Measurements from ENCODE around the gene DNAH17.

DNAH17 gene, protein sequence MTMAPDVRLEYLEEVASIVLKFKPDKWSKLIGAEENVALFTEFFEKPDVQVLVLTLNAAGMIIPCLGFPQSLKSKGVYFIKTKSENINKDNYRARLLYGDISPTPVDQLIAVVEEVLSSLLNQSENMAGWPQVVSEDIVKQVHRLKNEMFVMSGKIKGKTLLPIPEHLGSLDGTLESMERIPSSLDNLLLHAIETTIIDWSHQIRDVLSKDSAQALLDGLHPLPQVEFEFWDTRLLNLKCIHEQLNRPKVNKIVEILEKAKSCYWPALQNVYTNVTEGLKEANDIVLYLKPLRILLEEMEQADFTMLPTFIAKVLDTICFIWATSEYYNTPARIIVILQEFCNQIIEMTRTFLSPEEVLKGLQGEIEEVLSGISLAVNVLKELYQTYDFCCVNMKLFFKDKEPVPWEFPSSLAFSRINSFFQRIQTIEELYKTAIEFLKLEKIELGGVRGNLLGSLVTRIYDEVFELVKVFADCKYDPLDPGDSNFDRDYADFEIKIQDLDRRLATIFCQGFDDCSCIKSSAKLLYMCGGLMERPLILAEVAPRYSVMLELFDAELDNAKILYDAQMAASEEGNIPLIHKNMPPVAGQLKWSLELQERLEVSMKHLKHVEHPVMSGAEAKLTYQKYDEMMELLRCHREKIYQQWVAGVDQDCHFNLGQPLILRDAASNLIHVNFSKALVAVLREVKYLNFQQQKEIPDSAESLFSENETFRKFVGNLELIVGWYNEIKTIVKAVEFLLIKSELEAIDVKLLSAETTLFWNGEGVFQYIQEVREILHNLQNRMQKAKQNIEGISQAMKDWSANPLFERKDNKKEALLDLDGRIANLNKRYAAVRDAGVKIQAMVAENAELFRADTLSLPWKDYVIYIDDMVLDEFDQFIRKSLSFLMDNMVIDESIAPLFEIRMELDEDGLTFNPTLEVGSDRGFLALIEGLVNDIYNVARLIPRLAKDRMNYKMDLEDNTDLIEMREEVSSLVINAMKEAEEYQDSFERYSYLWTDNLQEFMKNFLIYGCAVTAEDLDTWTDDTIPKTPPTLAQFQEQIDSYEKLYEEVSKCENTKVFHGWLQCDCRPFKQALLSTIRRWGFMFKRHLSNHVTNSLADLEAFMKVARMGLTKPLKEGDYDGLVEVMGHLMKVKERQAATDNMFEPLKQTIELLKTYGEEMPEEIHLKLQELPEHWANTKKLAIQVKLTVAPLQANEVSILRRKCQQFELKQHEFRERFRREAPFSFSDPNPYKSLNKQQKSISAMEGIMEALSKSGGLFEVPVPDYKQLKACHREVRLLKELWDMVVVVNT (N-terminal part only)

DNA sequence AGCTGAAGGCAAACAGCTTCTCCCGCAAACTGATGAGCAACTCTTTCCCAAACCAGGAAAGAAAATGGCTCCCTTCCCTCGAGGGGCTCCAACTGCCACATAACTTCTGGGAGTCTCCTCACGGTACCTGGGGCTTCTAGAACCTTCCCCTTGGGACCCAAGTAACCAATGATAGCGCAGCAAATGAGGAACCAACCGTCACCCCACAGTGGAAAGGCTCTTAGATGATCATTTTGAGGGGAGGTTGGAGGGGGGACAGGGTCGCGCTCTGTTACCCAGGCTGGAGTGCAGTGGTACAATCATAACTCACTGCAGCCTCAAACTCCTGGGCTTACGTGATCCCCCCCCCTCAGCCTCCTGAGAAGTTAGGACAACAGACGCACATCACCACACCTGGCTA lies at the start of gene DNAH17:
Gene DNAH17, minus strand, starts transcription at position 101 of the 400 bp plus-strand sequence. CDS start 2,339 bp downstream, outside the sequence.
- no peak for DNase-seq

DNA sequence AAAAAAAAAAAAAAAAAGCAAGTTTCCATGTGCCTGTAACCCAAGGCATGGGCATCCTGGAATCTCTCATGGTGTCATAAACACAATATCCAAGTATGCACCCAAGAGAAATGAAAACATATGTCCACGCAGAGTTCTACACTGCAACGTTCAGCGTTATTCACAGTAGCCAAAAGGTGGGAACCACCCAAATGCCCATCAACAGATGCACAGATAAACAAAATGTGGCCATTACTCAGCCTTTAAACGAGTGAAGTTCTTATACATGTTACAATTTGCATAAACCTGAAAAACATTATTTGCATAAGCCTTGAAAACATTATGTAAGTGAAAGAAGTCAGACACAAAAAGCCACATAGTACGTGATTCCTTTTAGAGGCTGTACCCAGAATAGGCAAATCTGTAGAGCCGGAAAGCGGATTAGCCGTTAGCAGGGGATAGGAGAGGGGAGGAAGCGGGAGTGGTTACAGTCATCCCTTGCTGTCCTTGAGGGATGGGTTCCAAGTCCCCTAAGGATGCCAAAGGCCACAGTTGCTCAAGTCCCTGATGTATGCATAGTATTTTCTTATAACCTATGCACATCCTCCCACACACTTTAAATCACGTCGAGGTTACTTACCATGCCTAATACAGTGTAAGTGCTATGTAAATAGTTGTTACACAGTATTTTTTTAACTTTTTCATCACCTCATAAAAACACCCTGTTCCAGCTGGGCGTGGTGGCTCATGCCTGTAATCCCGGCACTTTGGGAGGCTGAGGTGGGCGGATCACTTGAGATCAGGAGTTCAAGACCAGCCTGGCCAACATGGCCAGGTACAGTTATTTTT lies 47.3 kb upstream of the DNAH17 start:
- DNase-seq = no peak

DNA sequence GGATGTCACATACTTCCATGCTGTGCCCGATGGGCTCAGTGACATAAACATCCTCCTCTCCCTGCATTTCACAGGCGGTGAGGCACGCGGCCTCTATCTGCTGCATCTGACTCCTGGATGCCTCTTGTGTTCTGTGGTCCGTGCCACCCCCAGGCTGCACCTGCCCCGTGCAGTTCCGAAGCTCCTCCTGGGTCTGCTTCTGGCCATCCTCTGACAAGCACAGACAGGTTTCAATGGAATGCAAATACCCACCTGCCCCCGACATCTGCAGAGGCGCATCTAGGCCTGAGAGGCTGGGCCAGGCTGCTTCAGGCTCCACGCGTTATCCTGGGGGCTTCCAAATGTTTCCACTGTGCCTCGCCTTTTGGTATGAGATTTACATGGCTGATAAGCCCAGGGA lies 46.3 kb upstream of the DNAH17 start:
- no peak for DNase-seq

DNA sequence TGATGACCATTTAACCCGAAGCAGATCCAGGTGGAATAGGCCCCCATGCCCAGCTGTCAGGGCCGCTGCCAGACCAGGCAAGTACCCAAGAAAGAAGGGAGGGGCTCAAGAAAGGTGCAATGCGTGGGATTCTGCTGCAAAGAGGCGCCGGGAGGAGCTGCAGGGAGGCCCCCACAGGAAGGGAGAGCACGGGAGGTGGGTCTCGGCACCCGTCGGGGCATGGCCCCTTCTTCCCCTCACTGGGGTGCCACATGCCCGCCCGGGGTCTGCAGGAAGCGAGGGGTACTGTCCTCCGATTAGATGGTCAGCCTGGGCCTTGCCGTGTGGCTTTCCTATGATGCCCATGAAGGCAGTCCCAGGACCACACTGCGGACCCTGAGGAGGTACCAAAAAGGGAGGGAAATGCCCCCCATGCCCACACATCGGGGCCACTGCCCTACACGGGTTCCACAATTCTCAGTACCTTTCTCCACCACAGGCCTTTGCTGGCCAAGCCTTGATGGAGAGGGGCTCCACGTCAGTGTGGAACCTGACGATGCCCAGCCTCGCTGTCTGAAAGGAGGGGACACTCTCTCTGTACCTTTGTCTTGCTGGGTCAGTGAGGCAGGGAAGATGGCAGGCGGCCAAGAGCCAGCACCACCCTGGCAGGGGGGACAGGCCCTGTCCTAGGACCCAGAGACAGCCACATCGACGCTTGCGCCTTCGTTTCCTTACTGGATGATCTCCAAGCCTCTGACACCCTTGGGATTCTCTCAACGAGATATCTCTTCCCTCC lies 45.5 kb upstream of the DNAH17 start:
- no peak for DNase-seq

DNA sequence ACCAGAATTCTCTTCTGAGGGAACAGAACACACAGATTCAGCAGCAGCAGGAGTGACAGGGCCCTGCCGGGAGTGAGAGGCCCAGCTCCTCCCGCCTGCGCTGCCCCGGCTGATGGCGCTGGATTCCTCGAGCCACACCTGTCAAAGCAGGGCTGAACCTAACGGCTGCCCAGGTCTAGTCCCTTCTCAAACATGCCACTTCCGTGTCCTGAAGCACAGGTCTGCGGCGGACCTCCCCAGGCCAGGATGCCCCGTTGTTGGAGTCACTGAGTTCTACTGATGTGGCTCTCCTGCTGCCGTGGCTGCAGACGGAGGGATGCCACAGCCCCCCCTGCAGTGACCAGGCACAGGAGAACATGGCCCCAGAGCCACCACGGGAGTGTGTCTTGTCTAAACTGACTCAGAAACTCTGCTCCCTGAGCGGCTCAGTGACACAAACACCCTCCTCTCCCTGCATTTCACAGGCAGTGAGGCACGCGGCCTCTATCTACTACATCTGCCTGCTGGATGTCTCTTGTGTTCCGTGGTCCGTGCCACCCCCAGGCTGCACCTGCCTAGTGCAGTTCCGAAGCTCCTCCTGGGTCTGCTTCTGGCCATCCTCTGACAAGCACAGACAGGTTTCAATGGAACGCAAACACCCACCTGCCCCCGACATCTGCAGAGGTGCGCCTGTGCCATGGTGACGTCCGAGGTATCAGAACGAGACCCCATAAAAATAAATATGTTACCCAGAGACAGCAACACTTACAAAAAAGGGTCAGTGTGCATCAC lies 44.7 kb upstream of the DNAH17 start:
- DNase-seq = no peak

DNA sequence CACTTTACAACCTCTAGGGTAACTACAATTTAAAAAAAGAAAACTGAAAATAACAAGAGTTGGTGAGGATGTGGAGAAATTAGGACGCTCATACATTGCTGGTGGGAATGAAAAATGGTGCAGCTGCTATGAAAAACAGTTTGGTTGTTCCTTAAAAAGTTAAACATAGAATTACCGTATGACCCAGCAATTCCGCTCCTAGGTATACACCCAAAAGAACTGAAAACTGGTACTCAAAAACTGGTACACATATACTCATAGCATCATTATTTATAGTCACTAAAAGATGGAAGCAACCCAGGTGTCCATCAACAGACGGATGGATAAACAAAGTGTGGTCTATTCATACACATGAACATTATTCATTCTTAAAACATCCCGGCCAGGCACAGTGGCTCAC lies 42.9 kb upstream of the DNAH17 start:
- no peak for DNase-seq

DNA sequence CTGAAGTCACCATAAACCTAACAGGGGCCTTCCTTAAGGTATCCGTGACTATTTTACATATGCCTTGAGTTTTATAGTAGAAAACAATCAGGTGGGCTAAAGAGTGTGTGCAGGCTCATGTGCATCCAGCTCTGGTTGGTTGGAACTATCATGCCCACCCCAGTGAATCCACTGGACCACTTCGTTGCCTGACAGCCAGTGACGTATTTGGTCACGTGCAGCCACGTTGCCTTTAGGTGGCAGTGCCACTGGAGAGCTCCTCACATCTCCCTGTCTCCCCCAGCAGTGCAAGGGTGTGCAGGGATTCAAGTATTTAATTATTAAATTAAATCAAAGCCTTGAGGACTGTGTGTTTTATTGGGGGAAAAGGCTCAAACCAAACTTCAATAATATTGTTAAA lies 42.1 kb upstream of the DNAH17 start:
- DNase-seq = no peak

DNA sequence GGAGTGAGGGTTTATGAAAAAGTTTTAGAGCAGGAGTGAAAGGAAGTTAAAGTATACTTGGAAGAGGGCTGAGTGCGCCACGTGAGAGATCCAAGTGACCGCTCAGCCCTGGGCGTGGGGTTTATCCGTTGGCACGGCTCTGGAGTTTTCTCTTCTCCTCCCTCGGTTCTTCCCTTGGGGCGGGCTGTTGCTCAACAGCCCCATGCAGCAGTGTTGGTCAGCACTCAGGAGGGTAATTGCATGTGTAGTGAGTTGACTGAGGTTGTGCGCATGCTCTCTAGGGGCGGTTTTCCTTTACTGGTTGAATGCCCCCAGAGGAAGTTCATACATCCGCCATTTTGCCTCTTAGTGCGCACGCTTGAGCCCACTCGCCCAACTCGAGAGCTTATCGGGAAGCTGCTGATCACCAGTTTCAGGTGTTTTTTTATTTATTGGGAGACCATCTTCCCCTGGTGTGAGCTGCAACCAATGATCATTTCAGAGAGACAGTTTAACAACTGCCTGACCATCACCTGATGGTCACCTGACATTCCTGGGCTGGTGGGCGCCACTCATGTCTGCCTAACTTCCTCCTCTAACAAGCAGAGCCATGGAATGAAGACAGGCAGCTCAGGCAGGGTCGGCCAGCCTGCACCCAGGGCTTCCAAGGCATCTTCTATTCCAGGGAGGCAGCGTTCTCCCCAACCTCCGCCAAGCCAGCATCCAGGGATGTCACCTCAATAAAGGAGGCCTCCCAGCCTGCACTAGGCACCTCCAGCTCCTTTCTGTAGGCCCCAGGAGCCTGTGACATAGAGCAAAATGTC lies 41.3 kb upstream of the DNAH17 start:
- DNase-seq = no peak

DNA sequence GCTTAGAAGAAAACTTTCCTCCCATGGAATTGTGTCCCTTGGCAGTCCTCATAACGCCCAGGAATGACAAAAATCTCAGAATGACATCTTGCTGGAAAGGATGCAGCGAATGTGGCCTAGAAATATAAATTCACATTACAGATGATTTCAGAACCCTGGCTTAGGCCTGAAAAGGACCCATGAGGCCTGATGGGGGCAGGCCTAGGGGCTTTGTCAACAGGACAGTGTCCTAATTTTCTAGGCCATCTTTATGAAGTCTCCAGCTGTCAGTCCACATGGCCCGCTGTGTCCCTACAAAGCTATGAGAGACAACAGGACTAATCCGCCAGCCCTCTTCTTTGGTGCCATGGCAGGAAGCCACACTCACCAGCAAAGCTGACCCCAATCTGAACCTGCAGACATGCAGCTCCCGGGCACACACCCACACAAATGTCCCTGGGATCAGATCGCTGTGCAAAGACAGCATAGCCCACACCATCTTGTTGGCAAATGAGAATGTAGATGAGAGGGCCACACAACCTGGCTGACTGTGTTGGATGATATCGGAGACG lies 40.4 kb upstream of the DNAH17 start:
- no peak for DNase-seq

DNA sequence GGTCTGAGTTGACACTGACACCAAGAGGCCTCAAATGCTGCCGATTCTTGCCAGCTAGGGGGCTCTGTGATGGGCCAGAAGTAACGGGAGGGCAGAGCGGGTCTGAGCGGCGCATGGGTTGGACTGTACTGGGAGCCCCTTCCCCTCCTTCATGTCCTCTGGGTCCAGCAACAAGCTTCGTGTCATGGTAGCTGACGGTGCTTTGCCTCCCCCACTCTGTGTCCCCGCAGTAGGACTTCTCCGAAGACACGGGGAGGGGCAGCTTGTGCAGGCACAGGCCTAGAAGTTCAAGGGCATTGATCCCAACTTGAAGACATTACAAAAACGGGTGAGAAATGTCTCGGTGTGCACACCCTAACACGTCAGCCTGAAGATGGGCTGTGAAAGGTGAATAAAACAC lies 39.8 kb upstream of the DNAH17 start:
- DNase-seq = no peak

DNA sequence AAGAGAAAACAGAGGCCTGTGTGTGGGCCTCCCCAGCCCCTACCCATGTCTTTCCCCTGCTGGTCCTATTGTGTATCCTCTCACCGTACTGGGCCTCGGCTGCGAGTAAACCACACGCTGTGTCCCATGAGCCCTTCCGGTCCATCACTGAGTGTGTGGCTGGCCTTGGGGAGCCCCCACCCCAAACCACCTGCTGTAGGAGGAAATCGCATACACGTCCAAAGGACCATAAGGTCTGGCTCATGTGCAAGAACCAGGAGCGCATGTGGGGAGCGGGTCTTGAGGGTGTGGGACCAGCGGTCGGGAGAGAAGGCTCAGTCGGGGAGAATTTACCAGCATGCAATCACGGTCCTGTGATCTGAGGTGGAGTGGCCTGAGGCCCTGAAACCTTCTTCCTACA lies 38.4 kb upstream of the DNAH17 start:
- DNase-seq = no peak

DNA sequence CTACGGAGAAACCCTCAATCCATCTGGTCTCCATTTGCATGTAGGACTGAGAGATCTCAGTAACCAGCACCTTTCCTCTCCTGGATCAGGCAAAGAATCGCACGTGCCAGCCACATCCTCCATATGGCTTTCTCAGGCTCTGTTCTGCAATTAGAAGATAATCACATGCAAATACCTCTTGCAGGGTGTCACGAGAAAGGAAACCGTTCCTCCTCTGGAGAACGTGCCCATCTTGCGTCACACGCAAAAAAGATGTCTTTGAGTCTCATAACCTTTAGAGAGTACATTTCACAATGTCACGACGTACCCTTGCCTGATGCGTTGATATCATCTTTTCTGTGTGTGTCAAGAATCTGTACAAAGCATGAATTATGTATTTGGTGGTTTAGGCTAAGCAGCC lies 36.2 kb upstream of the DNAH17 start:
- no peak for DNase-seq

DNA sequence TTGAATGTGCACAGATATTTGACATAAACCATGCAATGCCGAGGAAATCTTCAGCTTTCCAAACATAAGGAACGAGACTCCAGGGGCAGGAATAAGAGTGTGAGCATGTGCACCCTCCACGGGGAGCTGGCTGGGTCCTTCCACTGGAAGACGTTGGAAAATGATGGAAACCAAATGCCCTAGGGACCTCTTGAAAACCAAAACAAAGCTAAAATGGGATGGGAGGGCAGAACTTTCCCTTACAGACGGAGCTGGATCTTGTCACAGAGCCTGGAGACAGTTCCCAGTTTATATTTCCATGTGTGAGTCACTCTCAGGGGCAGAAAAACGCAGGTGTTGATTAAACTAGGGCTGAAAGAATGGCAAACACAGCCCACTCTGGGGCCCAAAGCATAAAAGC lies 34.4 kb upstream of the DNAH17 start:
- DNase-seq = no peak

DNA sequence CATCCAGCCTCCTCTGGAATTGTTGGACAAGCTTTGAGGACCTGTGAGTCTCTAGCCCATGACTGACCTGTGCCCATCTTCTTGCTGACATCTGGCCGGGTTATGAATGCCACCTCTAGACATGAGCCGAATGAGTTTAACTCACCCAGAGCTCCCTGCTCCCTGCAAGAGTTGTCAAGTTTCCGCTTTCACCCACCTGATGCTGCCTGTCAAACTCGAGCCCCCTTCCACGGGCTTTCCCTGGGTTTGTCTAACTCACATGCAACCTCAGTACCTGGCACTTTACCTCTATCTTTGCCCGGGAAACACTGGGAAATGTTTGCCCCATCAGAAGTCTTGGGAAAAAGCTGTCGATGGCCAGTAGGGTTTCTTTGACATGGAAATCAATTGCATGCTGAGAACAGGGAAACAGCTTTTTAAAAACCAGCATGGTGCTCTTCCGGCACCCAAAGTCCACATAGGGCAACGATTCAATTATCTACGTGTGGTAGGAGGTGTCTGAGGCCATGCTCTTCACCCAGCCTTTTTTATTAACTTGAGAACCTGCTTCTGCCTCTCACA lies 33.8 kb upstream of the DNAH17 start:
- no peak for DNase-seq

DNA sequence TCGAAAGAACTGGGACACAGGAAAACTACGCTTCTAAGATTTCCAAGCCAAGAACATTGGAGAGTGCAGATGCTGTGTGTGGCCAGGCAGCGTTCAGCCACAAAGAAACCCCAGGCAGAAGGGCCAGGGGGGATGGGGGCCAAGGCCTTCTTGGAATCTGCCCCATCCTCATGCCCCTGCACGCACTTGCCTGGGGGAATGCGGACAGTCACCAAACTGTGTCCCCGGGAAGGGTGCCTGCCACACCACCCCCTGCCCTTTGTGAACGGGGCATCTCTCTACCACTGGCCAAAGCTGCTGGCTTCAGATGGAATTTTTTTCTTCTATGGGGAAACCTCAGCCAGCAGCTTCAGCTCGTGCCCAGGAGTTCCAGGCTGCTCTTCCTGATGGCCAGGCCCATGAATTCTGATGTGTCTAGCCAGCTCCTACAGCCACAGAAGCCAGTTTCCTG lies 32.0 kb upstream of the DNAH17 start:
- no peak for DNase-seq

DNA sequence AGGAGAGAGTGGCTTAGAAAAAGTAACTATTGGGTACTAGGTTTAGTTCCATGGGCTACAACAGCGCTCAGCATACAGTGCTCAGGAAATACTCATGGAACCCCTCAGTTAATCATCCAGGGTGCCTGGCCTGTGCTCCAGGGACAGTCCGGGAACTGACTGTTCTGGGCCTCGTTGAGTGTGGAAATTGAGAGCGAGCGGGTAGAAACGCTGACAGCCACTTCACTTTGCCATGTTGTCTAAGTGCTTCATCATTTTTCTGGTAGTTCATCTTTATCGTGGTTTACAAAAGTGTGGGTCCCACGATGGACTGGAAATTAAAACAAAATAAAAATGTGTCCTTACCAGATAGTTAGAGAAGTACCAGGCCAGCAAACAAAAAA lies 31.6 kb upstream of the DNAH17 start:
- no peak for DNase-seq

DNA sequence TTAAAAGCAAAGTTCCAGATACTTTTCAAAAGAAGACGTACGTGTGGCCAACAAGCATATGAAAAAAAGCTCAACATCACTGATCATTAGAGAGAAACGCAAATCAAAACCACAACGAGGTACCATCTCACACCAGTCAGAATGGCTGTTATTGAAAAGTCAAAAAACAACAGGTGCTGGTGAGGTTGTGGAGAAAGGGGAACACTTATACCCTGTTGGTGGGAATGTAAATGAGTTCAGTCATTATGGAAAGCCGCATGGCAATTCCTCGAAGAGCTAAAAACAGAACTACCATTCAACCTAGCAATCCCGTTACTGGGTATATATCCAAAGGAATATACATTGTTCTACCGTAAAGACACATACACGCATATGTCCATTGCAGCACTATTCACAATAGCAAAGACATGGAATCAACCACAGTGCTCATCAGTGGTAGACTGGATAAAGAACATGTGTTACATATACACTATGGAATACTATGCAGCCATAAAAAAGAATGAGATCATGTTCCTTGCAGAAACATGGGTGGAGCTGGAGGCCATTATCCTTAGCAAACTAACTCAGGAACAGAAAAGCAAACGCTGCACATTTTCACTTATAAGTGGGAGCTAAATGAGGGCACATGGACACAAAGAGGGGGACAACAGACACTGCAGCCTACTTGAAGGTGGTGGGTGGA lies 31.1 kb upstream of the DNAH17 start:
- no peak for DNase-seq

DNA sequence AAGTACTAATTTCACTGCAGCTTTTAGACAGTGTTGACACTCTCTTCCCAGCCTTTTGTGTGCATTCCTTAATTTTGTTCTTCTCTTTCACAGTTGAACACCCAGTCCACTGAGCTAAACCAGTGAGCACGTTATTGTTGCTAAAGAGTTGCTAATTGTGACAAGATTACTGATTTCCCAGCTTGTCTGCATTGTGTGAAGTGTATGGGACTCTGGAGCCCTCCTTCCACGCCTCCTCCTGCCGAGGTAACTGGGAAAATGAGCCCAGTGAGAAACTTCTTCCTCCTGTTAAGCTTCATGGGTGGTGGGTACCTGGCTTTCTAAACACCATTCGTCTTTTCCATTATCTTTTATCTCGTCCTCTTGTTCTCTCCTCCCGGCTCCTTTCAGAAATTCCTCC lies 29.8 kb upstream of the DNAH17 start:
- DNase-seq = no peak

Measured in activated T-cell treated with anti-CD3 and anti-CD28 coated beads, Interleukin-2, amount 50 U/mL, for 1 hour (primary cell).